ENCODE measurements around the gene TTC21A.
A peak's percentile ranks its signal among the peaks of the same experiment; 100 is the strongest.

TTC21A gene

GRCh38 chr3:39090922-39091321, 16.6 kb upstream of the TTC21A start:
- FAIRE-seq (no peak), DNase-seq (ENCODE audit: insufficient read length, low spot score) (no peak)
- no peak for TF ChIP-seq POLR2A (IDR thresholded peaks at IDR 0.05; ENCODE audit: low read depth, low read length)

- FAIRE-seq (no peak), DNase-seq (ENCODE audit: insufficient read length, low spot score) (no peak)
- no peak for TF ChIP-seq POLR2A (IDR thresholded peaks at IDR 0.05; ENCODE audit: low read depth, low read length)
Measured at GRCh38 chr3:39094851-39095677, 12.4 kb upstream of the TTC21A start.

- no peak for FAIRE-seq
- DNase-seq (ENCODE audit: insufficient read length, low spot score), result no peak
- no peak for TF ChIP-seq POLR2A (IDR thresholded peaks at IDR 0.05; ENCODE audit: low read depth, low read length)
Measured at GRCh38 chr3:39095778-39096177, 11.7 kb upstream of the TTC21A start.

- no peak for FAIRE-seq
- no peak for TF ChIP-seq POLR2A (IDR thresholded peaks at IDR 0.05; ENCODE audit: low read depth, low read length)
- no peak for DNase-seq (ENCODE audit: insufficient read length, low spot score)
Measured at GRCh38 chr3:39096775-39097174, 10.7 kb upstream of the TTC21A start.

- DNase-seq (ENCODE audit: insufficient read length, low spot score), result no peak
- no peak for TF ChIP-seq POLR2A (IDR thresholded peaks at IDR 0.05; ENCODE audit: low read depth, low read length)
- no peak for FAIRE-seq
Measured at GRCh38 chr3:39097716-39098472, 9.6 kb upstream of the TTC21A start.

GRCh38 chr3:39098473-39099000, 8.9 kb upstream of the TTC21A start:
- FAIRE-seq, result no peak
- DNase-seq (ENCODE audit: insufficient read length, low spot score), result no peak
- no peak for TF ChIP-seq POLR2A (IDR thresholded peaks at IDR 0.05; ENCODE audit: low read depth, low read length)

GRCh38 chr3:39099242-39099641, 8.2 kb upstream of the TTC21A start:
- FAIRE-seq (no peak), DNase-seq (ENCODE audit: insufficient read length, low spot score) (no peak)
- TF ChIP-seq POLR2A (IDR thresholded peaks at IDR 0.05; ENCODE audit: low read depth, low read length), result no peak

GRCh38 chr3:39099738-39100499, 7.6 kb upstream of the TTC21A start:
- FAIRE-seq (no peak), DNase-seq (ENCODE audit: insufficient read length, low spot score) (no peak)
- TF ChIP-seq POLR2A (IDR thresholded peaks at IDR 0.05; ENCODE audit: low read depth, low read length), result no peak

- DNase-seq (ENCODE audit: insufficient read length, low spot score) (no peak), FAIRE-seq (no peak)
- no peak for TF ChIP-seq POLR2A (IDR thresholded peaks at IDR 0.05; ENCODE audit: low read depth, low read length)
Measured at GRCh38 chr3:39100500-39100886, 7.0 kb upstream of the TTC21A start.

GRCh38 chr3:39101022-39101689, 6.3 kb upstream of the TTC21A start:
- DNase-seq (ENCODE audit: insufficient read length, low spot score) (peak; percentile 77), FAIRE-seq (no peak)
- no peak for TF ChIP-seq POLR2A (IDR thresholded peaks at IDR 0.05; ENCODE audit: low read depth, low read length)

- DNase-seq (ENCODE audit: insufficient read length, low spot score), result no peak
- TF ChIP-seq POLR2A (IDR thresholded peaks at IDR 0.05; ENCODE audit: low read depth, low read length), result no peak
- FAIRE-seq, result no peak
Measured at GRCh38 chr3:39102504-39103323, 4.8 kb upstream of the TTC21A start.

GRCh38 chr3:39103324-39103693, 4.2 kb upstream of the TTC21A start:
- no peak for DNase-seq (ENCODE audit: insufficient read length, low spot score)
- FAIRE-seq, result no peak
- no peak for TF ChIP-seq POLR2A (IDR thresholded peaks at IDR 0.05; ENCODE audit: low read depth, low read length)
